Measurements from ENCODE around the gene STUM. TPM values are rescaled to one million over a fixed set of nuclear protein-coding genes. Genes with fewer than 3 reads are reported as not detected.
A peak's percentile ranks its signal among the peaks of the same experiment; 100 is the strongest.

The STUM gene
- total RNA-seq, 6 donors from 2014 or later = under 0.01 to 0.98 (median 0.20) TPM; not detected in 1

GRCh38 chr1:226565476-226565875 lies 16.9 kb downstream of the STUM start:
- H3K4me1 ChIP-seq = peaks cover 0 to 4% (median 0%) of the 10 kb centered on the region in 4 donors
- H3K27me3 ChIP-seq = no peaks in the 10 kb centered on the region
- no peak for TF ChIP-seq CTCF (IDR thresholded peaks at IDR 0.05)
- no peak for TF ChIP-seq POLR2AphosphoS5 (IDR thresholded peaks at IDR 0.05)
- no peak for TF ChIP-seq POLR2A (IDR thresholded peaks at IDR 0.05)
- TF ChIP-seq EP300 (IDR thresholded peaks at IDR 0.05) = no peak
- ATAC-seq (ENCODE audit: low FRiP score in 2 of 2) = no peak
- H3K4me3 ChIP-seq = no peak overlapping the region
- H3K27ac ChIP-seq = no peak overlapping the region
- WGBS, 2 donors = 88 to 100% methylated on average over 5 to 8 of the region's 8 CpGs
- H3K36me3 ChIP-seq = no peaks in the 10 kb centered on the region
- DNase-seq = peak in 1 of 2 donors; percentile 16
- H3K9me3 ChIP-seq = no peaks in the 10 kb centered on the region

DNA sequence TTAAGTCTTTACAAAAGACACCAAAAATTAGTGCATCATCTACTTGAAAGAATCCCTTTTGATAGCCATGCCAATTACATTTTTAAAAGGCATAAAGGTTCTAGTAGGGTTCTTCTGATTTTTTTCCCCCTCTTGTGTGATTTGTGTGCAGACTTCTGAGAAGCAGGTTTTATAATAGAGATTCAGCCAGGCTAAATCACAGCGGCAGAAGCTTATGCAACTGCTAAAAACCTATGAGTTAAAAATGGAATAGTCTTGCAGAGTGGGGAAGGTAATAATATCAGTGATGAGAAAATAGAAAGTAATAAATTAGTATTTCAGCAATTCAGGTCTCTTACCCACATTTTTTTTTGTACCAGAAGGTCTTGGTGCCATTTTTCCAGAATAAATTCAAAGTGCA lies 17.7 kb downstream of the STUM start:
- Histone ChIP-seq H3K9me3 (no peaks in the 10 kb centered on the region), H3K4me3 (no peak overlapping the region), H3K36me3 (no peaks in the 10 kb centered on the region), H3K4me1 (peaks cover 0 to 4% (median 0%) of the 10 kb centered on the region in 4 donors), H3K27ac (no peak overlapping the region), H3K27me3 (no peaks in the 10 kb centered on the region)
- ATAC-seq (ENCODE audit: low FRiP score in 2 of 2) (no peak), DNase-seq (no peak)
- TF ChIP-seq POLR2AphosphoS5 (IDR thresholded peaks at IDR 0.05) (no peak), POLR2A (IDR thresholded peaks at IDR 0.05) (no peak), EP300 (IDR thresholded peaks at IDR 0.05) (no peak), CTCF (IDR thresholded peaks at IDR 0.05) (no peak)
- WGBS, 2 donors = 91 to 97% methylated on average over 1 of the region's 1 CpG

DNA sequence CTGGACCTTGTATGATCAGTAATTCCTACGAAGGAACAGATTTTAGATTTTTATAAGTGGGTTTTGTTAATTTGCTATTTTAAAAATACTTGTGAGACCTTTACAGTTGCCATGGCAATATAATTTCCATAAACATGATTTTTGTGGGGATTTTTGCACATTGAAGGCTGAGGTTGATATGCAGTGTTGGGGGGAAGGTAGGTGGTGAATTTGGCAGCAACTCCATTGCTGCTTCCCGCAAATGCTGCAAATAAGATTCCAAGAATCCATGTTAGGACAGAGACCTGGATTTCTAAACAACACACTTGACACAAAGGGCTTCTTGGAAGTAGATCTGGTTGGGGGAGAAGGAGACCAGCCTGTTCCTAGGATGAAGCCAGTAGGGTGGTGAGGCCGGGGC lies 18.2 kb downstream of the STUM start:
- H3K9me3 ChIP-seq = no peaks in the 10 kb centered on the region
- no peak overlapping the region for H3K4me3 ChIP-seq
- WGBS, 2 donors = 86 to 90% methylated on average over 3 of the region's 3 CpGs
- H3K27ac ChIP-seq = no peak overlapping the region
- peaks cover 0 to 4% (median 0%) of the 10 kb centered on the region in 4 donors for H3K4me1 ChIP-seq
- no peaks in the 10 kb centered on the region for H3K27me3 ChIP-seq
- TF ChIP-seq POLR2A (IDR thresholded peaks at IDR 0.05) (no peak), EP300 (IDR thresholded peaks at IDR 0.05) (no peak), CTCF (IDR thresholded peaks at IDR 0.05) (no peak), POLR2AphosphoS5 (IDR thresholded peaks at IDR 0.05) (no peak)
- no peak for ATAC-seq (ENCODE audit: low FRiP score in 2 of 2)
- no peak for DNase-seq
- no peaks in the 10 kb centered on the region for H3K36me3 ChIP-seq

DNA sequence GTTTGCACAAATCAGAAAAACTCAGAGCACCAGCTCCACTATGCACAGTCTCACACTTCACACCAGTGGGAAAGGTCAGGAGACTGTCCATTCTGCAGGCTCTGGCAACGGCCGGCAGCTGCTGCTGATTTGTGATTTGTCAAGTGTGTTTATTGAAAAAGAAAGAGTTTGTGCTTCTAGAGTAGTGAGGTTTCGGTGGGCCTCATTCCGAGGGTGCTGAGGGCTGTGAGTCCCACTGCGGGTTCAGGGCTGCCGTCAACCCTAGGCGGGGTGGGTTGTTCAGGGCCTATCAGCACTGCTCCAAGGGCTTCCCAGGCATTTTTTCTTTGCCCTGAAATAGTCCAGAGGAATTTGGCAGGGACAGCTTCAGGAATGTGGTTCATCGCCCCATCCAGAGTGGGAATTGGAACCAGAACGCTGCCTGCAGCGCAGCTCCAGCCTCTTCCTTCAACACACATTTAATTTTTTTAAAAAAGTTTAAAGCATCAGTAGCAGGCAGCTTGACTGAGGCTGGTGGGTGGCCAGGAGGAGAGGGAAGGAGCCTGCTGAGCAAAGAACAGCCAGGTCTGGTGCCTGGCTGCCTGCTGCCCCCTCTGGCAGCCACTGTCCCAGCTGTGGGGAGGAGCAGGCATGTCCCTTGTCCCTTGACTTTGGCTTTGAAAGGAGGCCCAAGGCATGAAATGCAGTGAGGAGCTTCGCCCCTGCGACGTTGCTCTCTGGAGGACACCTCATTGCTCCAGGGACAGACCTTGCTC lies 19.7 kb downstream of the STUM start:
- no peaks in the 10 kb centered on the region for H3K27me3 ChIP-seq
- H3K9me3 ChIP-seq = no peaks in the 10 kb centered on the region
- H3K27ac ChIP-seq = no peak overlapping the region
- no peak for TF ChIP-seq CTCF (IDR thresholded peaks at IDR 0.05)
- TF ChIP-seq EP300 (IDR thresholded peaks at IDR 0.05) = no peak
- no peak for TF ChIP-seq POLR2A (IDR thresholded peaks at IDR 0.05)
- no peak for TF ChIP-seq POLR2AphosphoS5 (IDR thresholded peaks at IDR 0.05)
- WGBS, 2 donors = 70 to 72% methylated on average over 10 to 13 of the region's 13 CpGs
- H3K4me1 ChIP-seq = peaks cover 0 to 4% (median 0%) of the 10 kb centered on the region in 4 donors
- no peaks in the 10 kb centered on the region for H3K36me3 ChIP-seq
- peak; percentile 47 to 49 for ATAC-seq (ENCODE audit: low FRiP score in 2 of 2)
- DNase-seq = peak in 1 of 2 donors; percentile 36
- H3K4me3 ChIP-seq = no peak overlapping the region

Data from upper lobe of left lung (tissue), 6 donors.